Measurements from ENCODE around the gene SMIM36.
"Not testable (repeated sequence)": the region's sequence is repeated elsewhere in the genome, so short reads cannot be mapped to it uniquely, and the experiment has no call there.

SMIM36 gene

DNA sequence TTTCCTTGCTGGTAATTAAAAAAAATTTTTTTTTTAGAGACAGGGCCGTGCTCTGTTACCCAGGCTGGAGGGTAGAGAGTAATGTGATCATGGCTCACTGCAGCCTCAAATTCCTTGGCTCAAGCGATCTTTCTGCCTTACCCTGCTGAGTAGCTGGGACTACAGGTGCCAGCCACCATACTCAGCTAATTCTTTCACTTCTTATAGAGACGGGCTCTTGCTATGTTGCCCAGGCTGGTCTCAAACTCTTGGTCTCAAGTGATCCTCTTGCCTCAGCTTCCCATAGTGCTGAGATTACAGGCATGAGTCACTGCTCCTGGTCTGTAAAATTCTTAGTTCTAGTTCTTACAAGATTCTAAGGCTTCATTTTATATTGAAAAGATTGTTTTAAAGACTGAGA, 11.1 kb downstream of the SMIM36 start:
- DNase-seq = no peak

DNA sequence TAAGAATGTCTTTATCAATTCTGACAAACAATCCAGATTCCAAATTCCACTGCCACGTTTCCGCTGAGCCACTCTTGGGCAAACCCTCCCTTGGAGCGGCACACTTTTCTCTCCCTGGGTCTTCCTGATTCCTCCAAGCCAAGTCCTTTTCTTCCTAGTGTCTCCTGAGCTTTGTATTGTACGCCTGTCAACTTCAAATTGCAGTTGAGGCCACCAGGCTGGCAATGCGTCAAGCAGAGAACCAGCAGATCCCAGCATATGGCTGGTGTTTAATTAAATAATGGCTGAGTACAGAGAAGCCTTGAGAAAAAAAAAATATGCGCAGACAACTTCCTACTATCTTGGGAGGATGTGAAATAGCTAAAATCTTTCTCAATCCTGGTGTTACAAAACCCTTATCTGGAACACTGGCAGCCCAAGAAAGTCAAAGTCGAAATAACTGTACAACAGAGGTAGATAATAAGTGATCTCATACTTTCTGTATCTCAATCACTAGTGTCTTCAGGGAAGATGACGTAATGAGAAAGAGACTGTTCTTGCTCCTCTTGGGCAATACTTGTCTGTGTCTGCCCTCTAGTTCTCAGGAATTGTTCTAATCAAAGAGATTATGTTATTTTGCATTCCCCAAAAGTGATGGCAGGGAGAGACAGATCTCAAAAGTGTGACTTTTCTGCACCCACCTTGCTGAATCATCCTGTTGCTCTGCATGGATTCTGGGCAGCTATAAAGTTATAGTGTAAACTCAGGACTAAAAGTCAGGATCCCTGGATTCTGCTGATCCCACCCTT, 15.0 kb downstream of the SMIM36 start:
- no peak for DNase-seq

DNA sequence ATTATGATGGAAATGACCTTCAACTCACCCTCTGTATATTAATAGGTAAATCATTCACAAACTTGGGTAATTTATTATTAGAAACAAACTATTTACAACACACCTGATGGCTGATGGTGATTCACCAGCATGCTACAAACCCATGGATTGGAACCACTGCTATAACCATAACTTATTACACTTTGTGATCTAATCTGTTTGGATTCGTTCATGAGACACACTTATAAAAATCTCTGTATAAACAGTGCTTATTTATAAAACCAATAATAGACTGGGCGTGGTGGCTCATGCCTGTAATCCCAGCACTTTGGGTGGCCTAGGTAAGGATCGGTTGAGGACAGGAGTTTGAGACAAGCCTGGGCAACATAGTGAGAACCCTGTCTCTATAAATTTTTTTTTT, 16.0 kb downstream of the SMIM36 start:
- no peak for DNase-seq

DNA sequence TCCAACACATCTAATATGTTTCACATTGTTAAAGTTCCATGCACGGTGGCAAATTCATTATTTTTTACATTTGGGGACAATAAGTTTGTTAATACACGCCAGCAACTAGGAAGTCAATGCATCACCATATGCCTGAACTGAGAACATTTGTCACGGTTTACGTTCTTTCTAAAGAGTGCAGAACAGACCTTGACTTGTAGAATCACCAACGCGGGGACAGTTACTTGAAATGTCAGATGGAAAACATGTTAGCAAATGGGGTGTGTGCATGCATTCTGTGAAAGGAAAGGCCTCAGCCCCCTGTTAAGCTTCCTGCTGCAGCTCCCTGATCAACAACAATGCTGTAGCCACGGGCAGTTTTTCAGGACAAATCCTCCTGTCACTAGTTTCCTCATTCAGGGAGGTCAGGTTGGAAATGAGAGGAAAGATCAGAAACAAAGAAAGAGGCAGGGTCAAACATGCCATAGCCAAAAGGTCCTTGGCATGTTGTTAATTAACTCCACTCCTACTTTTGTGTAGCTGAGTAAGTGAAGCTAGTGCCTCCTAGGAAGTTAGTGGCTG, 18.4 kb downstream of the SMIM36 start:
- no peak for DNase-seq

DNA sequence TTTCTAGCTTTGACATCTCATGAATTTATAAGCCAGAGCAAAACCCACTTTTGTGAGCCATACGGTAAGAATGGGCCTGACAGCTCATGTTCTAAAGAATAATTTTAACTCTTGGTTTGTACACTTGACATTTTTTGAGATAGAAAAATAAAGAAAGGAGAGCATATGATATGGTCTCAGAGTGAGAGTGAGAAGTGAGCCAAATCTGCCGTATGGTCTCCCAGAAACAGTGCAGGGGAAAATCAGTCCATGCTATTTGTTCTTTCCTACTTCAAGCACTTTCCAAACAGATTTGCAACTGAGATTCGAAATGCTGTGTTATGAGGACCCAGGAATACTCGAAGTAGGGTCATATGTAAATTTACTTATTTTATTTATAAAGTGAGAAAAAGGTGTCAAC, 20.9 kb downstream of the SMIM36 start:
- DNase-seq = no peak

DNA sequence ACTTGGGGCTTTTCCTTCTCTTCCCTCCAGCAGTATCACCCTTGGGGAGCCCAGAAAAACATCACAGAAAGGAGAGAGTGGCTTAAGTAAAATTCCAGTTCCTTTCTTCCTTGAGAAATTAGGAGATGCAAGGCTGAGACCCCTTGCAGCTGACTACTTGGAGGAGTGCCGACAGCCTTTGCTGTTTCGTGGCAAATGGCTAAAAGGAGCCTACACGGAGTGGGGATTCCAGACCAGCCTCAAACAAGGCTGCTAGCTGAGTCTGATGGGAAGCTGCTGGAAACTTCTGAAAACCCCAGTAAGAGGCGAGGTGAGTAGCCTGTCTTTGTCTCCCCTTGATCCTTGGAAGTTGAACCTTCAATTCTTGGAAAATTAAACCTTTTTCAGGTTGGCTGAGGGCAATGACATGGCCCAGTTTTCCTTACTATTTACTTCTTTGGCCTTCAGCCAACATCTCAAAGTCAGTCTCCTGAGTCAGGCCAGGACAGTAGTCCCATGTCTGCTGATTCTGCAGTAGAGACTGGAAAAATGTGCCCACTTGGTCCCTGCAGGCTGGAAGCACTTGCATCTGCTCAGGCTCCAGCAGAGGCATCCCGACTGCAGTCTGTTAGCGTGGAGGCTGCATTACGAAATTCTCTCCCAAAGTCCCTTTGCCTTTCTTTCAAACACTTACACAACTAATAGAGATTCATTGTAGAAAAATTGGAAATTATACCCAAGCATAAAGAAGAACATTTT, 23.4 kb downstream of the SMIM36 start:
- DNase-seq = no peak

DNA sequence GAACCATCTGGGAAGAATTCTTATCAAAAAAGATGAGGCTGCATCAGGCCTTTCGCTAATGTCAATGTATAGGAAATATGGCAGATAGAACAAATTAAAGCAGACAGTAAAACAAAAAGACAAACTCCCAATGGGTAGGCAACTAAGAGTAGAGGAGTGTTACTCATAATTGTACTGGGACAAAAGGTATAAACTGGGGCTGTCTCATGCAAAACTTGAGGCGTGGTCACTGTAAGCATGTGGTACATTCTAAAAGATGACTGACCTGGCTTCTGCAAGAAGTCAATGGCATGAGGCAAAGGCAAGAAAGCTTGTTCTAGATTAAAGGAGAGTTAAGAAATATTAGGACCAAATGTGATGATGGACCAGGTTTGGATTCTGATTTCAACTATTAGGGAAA, 26.7 kb downstream of the SMIM36 start:
- no peak for DNase-seq

DNA sequence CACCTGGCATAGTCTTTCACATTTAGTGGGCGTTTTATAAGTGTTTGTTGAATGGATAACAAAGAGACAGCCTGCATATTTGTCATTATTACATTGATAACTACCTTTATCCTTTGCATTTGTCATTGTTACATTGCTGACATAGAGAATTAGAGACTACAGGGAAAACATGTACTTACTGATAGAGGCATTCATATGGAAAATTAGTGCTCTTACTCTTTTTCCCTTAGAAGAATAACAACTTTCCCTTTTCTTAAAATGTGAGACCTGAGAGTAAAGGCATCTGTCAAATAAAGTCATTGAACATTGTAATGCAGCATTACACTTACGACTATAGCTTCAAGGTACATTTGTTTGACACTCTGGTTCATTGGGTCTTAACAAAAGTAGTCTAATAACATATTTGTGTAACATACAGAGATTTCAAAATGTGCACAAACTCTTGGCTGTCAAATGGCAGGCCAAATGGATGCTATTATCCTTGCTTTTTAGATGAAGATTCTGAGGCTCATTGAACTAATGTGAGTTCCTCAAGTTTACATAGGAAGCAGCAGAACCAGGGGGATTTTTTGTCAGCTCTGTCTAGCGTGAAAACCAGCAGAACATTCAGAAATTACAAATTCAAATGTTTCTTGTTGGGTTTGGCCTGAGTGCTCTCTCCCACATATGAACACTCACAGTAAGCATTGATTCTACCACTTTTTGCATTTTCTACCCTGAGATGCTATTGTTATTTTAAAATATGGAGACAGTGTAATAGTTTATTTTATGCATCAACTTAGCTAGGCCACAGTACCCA, 28.5 kb downstream of the SMIM36 start:
- no peak for DNase-seq

DNA sequence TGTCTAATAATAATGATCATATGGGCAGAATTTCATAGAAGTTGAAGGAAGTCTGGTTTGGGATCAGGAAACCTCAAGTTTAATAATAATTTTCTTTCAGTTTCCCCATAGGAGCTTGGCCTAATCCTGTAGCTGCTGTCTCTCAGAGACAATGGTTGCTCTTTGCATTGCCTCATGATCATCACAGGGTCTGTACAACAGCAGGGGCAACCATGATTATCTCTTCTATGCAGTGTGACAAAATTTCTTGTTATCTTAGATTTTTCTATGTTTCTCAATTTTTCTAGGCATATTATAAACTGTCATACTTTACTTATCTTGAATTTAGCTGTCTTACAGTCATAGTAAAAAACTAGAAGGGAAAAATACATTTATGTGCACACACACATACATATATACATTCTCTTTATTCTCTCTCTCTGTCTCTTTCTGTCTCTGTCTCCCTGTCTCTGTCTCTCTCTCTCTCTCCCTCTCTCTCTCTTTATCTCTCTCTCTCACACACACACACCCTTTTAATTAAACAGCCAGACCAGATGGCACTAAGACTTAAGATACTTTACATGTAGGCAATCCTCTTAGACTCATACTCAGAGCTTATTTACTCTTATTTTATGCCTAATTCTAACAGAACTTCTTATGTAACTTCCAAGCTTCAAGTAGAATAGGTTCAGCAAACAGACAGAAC, 30.5 kb downstream of the SMIM36 start:
- no peak for DNase-seq

DNA sequence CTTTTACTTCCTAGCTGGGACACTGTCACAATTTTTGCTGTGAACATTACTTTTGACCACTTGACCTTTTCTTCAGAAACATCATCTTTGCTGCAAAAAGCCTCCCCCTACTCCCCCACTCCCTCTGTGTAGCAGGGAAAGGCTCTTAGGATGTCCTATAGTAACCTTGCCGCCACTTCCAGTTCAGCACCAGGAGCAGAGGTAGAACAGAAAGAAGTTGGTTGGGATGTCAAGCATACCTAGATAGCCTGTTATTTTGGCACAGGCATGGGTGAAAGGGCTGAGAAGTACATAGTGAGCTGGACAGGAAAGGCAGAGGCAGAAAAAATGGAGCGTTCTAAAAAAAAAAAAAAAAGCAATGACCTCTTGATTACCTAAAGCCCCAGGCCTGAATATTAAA, 31.3 kb downstream of the SMIM36 start:
- no peak for DNase-seq

DNA sequence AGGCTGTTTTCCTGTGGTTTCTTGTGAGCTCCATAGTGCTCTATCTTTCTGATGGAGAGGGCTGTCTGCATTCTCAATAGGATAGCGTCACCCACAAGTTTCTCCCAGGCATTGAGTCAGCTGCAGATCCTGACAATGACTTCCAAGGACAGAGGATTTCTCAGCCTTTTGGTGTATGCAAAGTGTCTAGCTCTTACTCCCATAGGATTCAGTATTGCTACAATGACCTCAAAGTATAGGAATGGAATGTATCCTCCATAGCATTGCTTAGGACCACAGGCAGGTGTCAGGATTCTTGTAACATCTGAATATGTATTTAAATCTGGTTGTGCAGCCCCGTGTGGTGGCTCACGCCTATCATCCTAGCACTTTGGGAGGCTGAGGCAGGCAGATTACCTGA, 32.3 kb downstream of the SMIM36 start:
- DNase-seq = no peak

DNA sequence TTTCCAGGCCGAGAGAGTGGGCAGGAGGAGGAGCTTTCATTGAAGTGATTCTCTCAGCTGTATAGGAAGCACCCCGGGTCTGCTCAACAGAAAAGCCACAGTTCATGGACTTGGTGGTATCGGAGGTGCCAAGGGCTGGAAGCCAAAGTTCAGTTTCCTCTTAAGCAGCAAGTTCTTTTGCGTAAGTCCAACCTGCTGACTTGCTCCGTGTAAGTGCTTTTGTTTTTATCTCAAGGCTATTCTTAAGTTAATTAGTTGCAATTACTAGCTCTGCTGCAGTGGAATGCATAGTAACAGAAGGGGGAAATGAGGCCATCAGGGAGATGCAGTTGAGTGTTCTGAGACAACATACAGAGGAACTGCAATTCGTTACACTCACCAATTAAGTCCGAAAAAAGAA, 44.6 kb downstream of the SMIM36 start:
- DNase-seq = no peak

DNA sequence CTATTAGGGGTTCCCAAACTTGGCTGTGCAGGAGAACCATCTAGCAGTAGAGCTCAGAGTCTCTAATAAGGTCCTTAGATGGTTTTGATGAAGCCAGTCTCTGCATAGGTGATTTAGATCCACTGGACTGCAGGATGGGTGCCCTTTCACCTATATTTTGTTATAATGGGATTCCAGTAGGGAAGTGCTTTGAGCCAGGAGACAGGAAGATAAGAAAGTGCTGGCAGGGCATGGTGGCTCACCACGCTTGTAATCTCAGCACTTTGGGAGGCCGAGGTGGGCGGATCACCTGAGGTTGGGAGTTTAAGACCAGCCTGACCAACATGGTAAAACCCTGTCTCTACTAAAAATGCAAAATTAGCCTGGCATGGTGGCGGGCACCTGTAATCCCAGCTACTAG, 45.5 kb downstream of the SMIM36 start:
- not testable (repeated sequence) for DNase-seq

DNA sequence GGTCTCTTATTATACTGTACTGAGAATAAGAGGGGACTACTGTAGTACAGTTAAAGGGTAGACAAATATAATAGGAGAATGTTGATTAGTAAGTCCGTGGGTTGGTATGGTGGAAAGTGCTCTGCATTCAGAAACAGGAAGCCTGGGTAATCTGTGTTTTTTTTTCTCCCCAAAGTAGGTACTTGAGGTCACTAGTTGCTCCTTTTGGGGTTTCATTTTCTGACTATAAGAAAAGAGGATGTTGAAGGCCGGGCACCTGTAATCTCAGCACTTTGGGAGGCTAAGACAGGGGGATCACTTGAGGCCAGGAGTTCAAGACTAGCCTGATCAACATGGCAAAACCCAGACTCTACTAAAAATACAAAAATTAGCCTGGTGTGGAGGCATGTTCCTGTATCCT, 47.7 kb downstream of the SMIM36 start:
- DNase-seq = no peak

DNA sequence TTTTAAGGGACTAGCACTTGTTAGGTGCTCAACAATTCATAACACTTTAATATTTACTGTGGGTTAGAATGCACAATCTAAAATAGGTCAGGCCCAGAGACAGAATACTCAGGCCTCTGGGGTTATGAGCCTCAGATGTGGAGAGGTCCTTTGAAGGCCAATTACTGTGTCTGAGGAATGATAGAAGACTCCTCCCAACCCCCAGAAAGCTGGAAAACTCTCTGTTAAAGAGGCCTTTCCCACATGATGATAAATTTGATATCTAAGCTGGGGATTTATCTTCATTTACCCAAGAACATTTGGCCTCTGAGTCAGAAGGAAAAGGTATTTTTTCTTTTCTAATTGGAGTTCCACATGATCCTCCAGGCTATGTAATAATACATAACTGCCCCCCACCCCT, 48.5 kb downstream of the SMIM36 start:
- DNase-seq = no peak

DNA sequence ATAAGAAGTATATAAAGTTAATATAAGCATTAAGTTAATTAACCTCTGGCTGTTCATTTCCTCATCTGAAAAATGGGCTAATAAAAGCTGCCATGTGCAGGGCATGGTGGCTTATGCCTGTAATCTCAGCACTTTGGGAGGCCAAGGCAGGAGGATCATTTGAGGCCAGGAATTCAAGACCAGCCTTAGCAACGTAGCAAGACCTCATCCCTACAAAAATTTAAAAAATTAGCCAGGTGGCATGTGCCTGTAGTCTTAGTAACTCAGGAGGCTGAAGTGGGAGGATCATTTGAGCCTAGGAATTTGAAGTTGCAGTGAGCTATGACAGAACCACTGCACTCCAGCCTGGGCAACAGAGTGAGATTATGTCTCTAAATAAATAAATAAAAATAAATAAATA, 49.0 kb downstream of the SMIM36 start:
- DNase-seq = no peak

DNA sequence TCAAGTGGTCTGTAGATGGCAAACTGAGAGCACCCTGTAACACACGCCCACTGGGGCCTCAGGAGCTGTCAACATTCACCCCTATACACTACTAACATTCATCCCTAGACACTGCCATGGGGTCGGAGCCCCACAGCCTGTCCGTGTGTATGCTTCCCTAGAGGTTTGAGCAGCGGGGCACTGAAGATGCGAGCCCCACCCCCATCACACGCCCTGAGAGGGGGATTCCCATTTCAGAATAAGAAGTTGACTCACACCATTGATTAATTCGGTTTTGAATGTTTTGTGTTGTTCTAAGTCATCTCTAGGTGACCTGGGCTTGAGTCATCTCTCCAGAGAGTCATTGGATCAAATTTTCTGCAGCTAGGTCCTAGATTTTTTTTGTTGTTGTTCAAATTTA, 52.3 kb downstream of the SMIM36 start:
- DNase-seq = no peak

DNA sequence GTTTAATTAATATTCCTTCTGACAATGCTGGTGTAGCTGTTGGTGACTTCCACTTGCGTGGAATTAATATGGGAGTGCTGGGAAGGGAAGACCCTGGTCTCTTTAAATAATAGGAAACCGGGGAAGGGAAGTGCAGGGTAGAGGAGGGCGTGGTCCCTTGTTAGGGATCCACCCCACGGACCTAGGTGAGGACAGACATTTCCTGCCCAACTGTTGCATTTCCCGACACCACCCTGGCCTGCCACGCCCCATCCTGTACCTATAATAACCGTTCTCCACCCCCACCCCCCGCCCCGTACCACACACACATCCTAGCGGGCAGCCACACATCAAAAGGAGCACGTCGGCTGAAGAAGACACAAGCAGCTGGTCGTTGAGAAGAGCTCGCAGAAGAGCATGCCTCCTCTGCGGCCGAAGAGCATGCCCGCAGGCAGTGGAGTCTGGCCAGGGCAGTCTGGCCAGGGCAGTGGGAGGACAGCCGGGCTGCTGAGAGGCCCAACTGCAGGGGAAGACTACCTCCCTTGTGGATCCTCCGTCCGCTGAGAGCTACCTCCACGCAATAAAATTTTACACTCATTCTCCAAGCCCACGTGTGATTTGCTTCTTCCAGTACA, 52.9 kb downstream of the SMIM36 start:
- DNase-seq = no peak

DNA sequence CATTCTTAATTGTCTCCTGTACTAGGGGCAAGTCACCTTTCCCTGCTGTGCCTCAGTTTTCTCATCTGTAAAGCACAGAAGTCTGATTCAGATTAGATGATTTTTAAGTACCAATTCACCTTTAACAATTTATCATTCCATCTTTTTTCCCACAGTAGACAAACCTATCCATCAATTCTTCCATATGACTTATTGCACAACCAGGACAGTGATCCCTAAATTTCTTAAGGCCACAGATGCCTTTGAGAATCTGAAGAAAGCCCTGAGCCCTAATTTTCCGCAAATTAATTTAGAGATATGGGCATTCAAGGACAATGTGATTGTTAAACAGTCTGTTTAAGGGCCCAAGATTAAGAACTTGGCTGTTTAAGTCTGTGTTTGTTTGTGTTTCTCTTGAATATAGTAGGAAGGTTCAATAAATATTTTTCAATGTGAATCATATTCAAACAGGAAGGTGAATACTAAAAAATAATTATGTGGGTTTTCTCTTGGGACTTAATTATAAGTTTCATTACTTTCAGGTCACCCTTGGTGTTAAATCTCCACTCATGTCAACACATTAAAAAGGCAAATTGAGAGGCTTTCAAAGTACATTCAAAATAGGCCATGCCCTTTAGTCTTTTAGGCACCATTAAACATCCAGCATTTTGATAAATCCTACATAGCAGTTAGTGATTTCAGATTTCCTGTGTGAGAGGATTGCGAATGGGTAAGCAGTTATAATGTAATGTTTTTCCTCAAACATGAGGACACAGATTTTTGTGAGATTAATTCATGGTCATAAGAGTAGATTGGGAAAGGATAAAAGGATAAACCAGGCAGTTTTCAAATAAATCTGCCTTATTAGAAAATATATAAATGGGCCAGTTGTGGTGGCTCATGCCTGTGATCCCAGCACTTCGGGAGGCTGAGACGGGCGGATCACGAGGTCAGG, 54.7 kb downstream of the SMIM36 start:
- DNase-seq = no peak

DNA sequence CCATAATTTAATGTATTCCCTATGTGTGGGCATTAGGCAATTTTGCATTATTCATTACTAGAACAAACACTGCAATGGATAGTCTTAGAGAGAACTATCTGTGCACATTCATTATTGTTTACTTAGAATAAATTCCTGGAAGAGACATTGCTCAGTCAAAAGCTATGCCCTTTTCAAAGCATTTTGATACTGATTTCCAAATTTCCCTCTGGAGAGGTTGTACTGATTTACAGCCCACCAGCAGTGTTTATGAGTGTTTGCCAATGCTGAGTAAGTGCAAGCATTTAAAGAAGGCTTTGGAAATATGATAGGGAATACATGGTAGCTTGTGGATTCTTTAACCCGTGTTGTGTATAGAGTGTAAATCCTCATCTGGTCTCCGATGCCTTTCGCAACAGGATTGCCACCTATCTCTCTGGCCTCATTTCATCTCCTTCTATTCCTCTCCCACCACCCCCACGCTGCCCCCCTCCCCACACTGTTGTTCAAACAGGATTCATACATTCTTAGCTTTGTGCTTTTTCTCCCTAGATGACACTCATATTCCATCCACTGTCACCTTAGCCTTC, 56.3 kb downstream of the SMIM36 start:
- DNase-seq = no peak

Measured in NCI-H2029 (cell line).